GM21526 (cell line): Measurements from ENCODE around the gene ARPC5L.
"Not testable (repeated sequence)": the region's sequence is repeated elsewhere in the genome, so short reads cannot be mapped to it uniquely, and the experiment has no call there.

Experiments used
- ATAC-seq: cut with Tn5 transposase; IDR thresholded peaks from one replicate; pipeline ENCODE4 v1.9.1; 2021; ENCODE audit warnings: moderate library complexity; ENCODE audit not compliant: unreplicated experiment, low FRiP score

ARPC5L gene

DNA sequence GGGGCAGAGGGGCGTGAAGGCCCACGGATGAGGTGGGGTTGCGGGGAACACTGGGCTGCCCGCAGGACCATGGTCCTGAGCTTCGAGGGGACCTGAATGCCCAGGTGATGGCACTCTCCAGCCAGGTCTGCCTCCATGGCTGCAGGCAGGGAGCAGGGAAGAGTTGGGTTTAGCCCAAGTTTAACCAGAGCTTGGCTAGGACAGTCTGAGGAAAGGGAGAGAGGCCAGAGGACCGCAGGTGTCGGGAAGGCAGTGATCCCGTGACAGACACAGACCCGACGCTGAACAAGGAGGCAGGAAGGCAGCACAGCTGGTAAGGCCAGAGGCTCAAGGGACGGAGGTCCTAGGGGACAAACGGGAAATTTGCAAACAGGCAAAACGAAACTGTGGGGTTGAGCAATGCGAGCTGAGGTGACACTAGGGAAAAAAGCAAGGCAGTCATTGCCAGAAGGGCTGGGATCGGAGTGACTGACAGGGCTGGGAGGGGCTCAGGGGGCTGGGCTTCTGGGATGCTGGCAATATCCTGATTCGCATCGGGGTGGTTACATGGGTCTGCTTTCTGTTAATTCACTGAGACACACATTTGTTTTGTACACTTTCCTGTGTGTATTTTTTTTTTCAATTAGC is 25.0 kb downstream of the ARPC5L start:
- no peak for ATAC-seq

DNA sequence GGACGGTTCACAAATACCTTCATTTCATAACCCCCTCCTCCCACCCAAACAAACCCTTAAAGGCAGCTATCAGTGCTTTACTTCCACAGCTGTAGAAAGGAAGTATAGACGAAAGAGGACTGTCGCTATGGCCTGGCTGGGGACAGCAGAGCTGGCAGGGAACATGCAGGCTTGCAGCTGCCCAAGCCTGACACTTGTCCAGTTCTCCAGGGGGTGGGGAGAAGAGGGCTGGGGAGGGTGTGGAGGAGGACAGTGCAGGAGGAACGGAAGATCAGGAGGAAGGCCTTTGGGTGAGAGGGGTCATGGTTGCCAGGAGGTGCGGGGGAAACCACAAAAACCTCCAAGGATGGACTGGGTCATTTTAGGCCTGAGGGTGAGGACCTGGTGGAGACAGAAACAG is 25.9 kb downstream of the ARPC5L start:
- no peak for ATAC-seq

DNA sequence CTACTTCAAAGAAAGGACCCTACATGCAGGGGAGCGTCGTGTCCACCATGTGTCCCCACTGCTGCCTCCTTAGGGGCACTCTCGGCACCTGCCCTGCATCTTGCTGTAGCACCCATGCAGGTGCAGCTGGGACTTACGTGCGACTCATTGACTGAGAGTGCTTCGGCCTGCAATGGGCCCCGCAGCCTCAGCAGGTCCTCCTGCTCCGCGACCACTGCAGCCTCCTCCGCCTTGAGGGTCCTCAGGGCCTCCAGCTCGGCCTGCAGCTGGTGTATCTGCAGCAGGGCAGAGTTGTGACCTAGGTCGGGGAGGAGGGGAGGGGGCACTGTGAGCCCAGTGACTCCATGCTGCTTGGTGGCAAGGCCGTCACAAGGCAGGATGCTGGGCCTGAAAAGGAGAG is 27.1 kb downstream of the ARPC5L start:
- no peak for ATAC-seq

DNA sequence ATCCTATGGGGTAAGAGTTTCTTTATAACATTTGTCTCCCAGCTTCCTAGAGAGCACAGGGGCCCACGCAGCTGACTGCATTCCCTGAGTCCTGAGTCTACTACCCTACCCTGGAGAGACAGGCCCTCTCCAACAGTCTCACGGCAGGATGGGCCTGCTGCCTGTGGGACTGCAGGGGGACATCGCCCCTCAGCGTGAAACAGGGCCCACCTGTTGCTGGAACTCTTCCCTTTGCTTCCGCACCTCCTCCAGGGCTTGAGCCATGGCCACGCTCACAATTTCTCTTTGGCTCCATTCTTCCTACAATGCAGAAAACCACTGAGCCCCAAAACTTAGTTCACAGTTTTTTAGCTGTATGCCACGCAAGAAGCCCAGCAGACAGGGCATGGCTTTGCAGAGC is 28.2 kb downstream of the ARPC5L start:
- no peak for ATAC-seq

DNA sequence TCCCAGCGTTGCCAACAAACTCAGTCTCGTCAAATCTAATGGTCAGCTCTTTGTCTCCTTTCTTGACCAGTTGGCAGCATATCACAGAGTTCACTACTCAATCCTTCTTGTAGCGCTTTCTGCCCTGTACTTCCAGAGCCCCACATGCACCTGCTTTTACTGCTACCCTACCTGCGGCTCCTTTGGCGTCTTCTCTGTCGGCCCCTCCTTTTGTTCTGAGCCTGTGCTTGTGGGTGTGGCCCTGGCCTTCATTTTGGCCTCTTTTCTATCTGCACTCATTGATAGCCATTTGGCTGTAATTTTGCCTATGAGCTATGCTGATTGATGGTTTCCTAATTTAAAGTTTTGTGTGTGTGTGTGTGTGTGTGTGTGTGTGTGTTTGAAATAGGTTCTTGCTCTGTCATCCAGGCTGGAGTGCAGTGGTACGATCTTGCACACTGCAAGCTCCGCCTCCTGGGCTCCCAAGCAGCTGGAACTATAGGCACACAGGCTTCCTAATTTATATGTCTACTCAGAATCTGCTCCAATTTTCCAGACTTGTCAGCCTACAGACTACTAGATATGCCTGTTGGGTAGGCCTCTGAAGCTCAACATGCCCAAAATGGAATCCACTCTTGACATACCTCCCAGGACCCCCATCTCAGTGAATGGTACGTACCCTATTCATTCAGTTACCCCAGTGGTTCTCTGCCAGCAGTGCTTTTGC is 32.3 kb downstream of the ARPC5L start:
- no peak for ATAC-seq

DNA sequence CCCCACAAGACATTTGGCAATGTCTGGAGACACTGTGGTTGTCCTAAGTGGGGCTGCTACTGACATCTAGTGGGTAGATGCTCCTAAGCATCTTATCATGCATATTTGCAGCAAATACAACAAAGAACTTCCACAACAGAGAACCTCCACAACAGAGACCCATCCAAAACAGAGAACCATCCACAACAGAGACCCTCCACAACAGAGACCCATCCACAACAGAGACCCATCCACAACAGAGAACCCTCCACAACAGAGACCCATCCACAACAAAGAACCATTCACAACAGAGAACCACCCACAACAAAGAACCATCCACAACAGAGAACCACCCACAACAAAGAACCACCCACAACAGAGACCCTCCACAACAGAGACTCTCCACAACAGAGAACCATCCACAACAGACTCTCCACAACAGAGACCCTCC is 32.8 kb downstream of the ARPC5L start:
- no peak for ATAC-seq

DNA sequence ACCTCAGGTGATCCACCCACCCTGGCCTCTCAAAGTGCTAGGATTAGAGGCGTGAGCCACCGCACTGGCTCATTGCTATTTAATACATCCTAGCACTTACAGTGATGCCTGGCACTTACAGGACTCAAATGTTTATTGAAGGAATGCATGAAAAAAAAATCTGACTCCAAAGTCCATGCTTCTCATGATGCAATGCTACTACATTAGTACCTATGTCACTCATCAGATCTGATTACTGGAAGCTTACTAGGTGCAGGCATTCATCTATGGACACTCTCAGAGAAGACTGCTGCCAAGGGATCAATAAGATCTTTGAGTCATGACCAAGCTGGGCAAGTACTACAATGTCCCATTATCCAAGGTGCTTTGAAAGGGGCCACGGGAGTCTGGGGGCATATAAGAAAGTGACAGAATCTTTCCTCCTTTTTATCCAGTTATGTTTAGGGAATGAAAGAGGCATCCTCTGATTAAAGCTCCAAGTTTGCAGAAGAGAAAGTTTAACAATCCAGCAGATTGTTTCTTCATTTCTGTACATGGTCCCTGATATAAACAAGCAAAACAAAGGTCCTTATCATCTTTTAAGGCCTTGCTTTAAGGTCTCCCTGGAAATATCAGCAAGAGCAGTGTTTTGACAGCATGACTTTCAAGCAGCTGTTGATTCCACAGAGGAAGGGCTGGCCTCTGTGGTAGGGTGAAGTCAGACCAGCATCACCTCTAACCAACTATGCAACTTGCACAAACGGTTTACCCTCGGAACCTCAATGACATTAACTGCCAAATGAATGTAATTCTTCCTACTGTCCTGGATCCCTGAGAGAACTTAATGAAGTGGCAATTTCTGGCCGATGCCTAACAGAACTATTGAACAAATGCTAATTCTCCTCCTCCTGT is 35.9 kb downstream of the ARPC5L start:
- ATAC-seq, result no peak

DNA sequence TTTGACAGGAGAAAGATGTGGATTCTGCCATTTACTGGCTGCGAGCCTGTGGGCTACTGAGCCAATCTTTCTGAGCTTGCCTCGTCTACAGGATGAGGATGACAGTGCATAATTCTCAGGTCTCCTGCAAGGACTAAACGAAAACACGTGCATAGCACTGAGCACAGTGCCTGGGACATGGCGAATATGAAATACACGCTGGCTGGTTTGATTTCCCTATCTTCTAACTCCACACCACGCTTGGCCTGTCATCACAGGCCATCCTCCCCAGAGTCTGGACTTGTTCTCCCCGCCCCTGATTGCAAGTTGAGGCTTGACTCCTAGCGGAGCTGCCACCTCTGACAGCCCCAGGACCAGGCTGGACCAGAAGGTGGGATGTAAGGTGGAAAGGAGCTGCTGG is 37.9 kb downstream of the ARPC5L start:
- no peak for ATAC-seq

DNA sequence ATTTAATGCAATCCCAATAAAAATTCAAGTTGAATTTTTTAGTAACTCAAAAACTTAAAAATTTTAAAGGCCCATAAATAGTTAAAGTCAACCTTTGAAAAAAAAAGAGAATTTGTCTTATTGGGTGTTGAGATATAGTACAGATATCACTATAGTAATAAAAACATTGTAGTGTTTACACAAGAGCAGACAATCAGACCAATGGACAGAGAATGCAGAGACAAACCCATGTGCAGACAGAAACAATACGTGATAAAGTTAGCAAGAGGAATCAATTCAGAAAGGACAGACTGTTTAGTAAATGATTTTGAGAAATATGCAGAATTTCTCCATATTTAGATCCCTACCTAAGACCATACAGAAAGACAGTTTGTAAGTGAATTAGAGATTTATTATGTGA is 45.0 kb downstream of the ARPC5L start:
- no peak for ATAC-seq

DNA sequence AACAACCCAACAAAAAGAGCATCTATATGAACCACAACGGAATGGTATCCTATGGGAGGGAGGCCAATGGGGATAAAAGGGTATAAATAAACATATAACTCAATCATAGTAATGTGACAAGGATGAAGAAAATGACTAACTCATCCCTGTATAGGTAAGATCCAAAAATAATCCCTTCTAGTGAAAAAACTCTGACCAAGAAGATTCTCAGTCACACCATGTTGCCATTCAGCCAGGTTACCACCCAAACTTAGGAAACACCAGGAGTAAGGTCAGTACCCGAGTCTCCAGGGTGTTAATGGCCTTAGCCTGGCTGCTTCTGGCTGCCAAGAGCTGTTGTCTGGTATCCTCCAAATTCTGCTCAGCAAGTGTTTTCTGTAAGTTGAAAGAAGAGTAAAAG is 46.2 kb downstream of the ARPC5L start:
- ATAC-seq, result no peak

DNA sequence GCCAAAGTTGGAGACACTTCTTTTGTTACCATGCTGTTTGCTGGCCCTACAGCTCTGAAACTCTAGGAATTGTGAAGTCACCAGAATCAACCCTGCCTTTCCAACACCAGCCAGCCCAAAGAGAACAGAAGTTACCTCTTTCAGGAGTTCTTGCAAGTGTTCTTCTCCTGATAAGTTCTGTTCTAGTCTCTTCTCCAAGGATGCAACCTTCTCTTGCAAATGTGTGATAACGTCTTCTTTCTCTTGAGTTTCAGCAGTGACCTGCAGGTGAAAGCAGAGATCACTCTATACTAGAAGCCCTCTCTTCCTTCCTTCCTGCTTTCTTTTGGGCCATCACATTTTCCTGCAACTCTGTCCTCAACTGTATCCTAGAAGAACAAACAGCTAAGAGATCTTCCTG is 49.8 kb downstream of the ARPC5L start:
- ATAC-seq, result no peak

DNA sequence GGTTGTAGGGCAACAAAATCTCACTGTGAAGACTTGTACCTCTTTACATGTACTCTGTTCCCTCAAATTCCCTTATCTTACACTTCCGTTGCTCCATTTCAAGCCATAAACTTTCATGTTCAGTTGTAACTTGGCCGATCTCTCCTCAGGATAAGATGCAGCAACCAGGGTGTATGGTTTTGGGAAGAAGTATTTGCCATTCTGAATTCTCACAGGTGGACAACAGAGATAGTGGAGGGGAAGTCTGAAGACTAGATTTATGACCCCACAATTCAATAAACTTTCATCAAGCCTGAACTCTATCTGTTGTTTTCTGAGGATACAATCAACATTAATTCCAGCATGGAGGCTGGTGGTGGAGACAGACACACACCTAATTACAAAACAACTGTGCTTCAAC is 51.4 kb downstream of the ARPC5L start:
- no peak for ATAC-seq

DNA sequence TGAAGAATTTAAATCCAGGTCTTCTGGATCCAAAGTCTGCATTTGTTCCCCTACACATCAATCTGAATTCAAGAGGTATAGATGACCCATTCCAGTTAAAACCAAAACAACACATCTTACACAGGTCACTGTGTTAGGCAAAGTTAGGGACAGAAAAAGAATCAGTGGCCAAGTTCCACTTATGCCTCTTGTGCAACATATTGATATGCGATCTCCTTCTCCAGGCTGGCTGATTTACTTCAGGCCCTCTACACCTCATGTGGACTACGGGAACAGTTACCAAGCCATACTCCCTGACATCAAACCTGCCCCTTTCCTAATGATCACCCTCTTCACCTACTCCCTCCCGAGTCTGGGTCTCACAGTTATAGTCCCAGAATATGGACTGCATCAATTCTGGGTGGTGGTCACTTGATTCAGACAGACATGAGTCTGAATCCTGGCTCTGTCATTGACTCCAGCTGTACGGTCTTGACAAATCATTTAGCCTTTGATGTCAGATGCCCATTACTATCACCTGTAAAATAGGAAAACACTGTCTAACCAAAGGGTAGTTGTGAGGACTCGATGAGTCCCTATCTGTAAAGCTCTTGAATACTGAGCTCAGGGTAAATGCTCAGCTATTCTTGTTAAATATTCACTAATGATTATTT is 52.9 kb downstream of the ARPC5L start:
- ATAC-seq, result no peak

DNA sequence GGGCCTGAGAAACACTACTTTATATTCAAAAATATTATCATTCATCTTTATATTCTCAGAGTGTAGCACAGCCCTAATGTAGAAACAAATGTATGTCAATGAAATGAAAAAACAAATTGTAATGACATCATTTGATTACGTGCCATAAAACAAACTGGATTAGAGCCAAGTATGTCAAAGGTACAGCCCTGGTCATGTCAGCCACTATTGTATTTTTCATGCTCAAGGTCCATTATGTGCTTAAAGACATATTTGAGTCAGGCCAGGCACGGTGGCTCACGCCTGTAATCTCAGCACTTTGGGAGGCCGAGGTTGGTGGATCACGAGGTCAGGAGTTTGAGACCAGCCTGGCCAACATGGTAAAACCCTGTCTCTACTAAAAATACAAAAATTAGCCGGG is 58.5 kb downstream of the ARPC5L start:
- not testable (repeated sequence) for ATAC-seq
